K562 (cell line): Measurements from ENCODE around the gene GLIPR2. TPM values are rescaled to one million over a fixed set of nuclear protein-coding genes. Genes with fewer than 3 reads are reported as not detected.

Source experiments
- ATAC-seq: fragments of 200-7000 bp; cut with Tn5 transposase; 3 replicates; pipeline ENCODE4 v1.9.1; 2020; ENCODE audit warnings: moderate library complexity
- BruUV-seq: library from RNA; stranded (reverse); fragments of 400-500 nt; replicated peaks from 2 replicates; lab custom pipeline; 2021; lab: Mats Ljungman, UMichigan
- CTCF ChIA-PET: fragments of 300-600 bp; formaldehyde crosslinking; extraction: SDS; loops from one replicate; lab custom pipeline; 2021; ENCODE audit warnings: low intra/inter-chr PET ratio; lab: Yijun Ruan, JAX
- POLR2A ChIA-PET: fragments of 300-600, 350-650 bp; sonication (Branson Sonifier 250); formaldehyde crosslinking; extraction: SDS; loops from one replicate; lab custom pipeline; 2021; ENCODE audit warnings: antibody characterized with exemption, inconsistent platforms; lab: Yijun Ruan, JAX
- DNase-seq, 4 experiments: peaks; one replicate each; pipeline versions ENCODE4 v3.0.0 to v3.0.0-alpha.2; 2011 to 2018; ENCODE audit warnings: low spot score in 3 of 4, mixed read lengths in 3 of 4; ENCODE audit errors: extremely low read depth in 1 of 4
- FAIRE-seq: peaks from 2 replicates; lab custom pipeline; 2011; peaks lifted over from hg19 to GRCh38; lab: Jason Lieb, UNC
- H2AFZ ChIP-seq: 2 replicates; pipeline ENCODE4 v1.6.0; 2011; ENCODE audit warnings: low read depth, low read length, control low read depth, inconsistent platforms
- H3K27ac ChIP-seq: fragments of 200-600 bp; 3 replicates; pipeline ENCODE4 v1.8.0; 2011; ENCODE audit warnings: low read depth, mild to moderate bottlenecking, control low read depth, inconsistent platforms, low read length, moderate library complexity, mixed read lengths; ENCODE audit errors: extremely low read depth
- H3K27me3 ChIP-seq, 2 experiments: fragments of 300-600 bp in 1 of 2; 2 replicates in 1 of 2; 3 replicates in 1 of 2; pipeline versions ENCODE4 v1.6.0 to v1.8.0; 2011; ENCODE audit warnings: inconsistent platforms in 2 of 2, low read length in 2 of 2, mild to moderate bottlenecking in 1 of 2, mixed read lengths in 1 of 2, moderate library complexity in 1 of 2; ENCODE audit not compliant: control insufficient read depth in 2 of 2, insufficient read depth in 2 of 2
- H3K36me3 ChIP-seq: fragments of 300-600 bp; 3 replicates; pipeline ENCODE4 v1.8.0; 2011; ENCODE audit warnings: mild to moderate bottlenecking, low read length, inconsistent platforms; ENCODE audit not compliant: control insufficient read depth, insufficient read depth
- H3K4me1 ChIP-seq, 2 experiments: fragments of 200-600 bp in 1 of 2; replicated peaks in 1 of 2; 2 replicates in 1 of 2; 3 replicates in 1 of 2; pipeline versions ENCODE4 v1.5.1 to v1.8.0; 2011; ENCODE audit warnings: inconsistent platforms in 2 of 2, low read length in 2 of 2, mild to moderate bottlenecking in 1 of 2, mixed read lengths in 1 of 2, moderate library complexity in 1 of 2; ENCODE audit not compliant: control insufficient read depth in 2 of 2, insufficient read depth in 2 of 2
- H3K4me2 ChIP-seq: 2 replicates; pipeline ENCODE4 v1.6.1; 2011; ENCODE audit warnings: low read length, control low read depth, inconsistent platforms, mixed read lengths; ENCODE audit not compliant: insufficient read depth
- H3K4me3 ChIP-seq: fragments of 200-600 bp; sonication (generic), shearing (Covaris generic); 2 replicates; pipeline ENCODE4 v1.5.1; 2016; ENCODE audit warnings: control low read depth, inconsistent platforms
- H3K79me2 ChIP-seq: fragments of 200-600 bp; 3 replicates; pipeline ENCODE4 v1.8.0; 2011; ENCODE audit warnings: low read length, inconsistent platforms; ENCODE audit not compliant: control insufficient read depth, insufficient read depth
- H3K9ac ChIP-seq, 2 experiments: 2 replicates each; pipeline versions ENCODE4 v1.6.0 to v1.6.1; 2011; ENCODE audit warnings: low read depth in 2 of 2, low read length in 2 of 2, control low read depth in 1 of 2, inconsistent platforms in 1 of 2, mild to moderate bottlenecking in 1 of 2, mixed read lengths in 1 of 2; ENCODE audit not compliant: insufficient read depth in 1 of 2
- H3K9me1 ChIP-seq: one replicate; pipeline ENCODE4 v1.6.0; 2011; ENCODE audit warnings: inconsistent platforms, mild to moderate bottlenecking, low read length, moderate library complexity; ENCODE audit not compliant: control insufficient read depth, insufficient read depth
- H3K9me3 ChIP-seq: replicated peaks from 2 replicates; pipeline ENCODE4 v1.5.1; 2011; ENCODE audit warnings: low read depth, low read length, inconsistent platforms; ENCODE audit not compliant: control insufficient read depth, insufficient read depth
- H4K20me1 ChIP-seq: replicated peaks from 2 replicates; pipeline ENCODE4 v1.6.1; 2011; ENCODE audit warnings: low read length, inconsistent platforms, mixed read lengths; ENCODE audit not compliant: control insufficient read depth, insufficient read depth
- ADNP ChIP-seq: fragments of 200-800 bp; sonication (Bioruptor generic); IDR thresholded peaks from 2 replicates; pipeline ENCODE4 v1.6.1; 2016; ENCODE audit warnings: missing genetic modification characterization, missing compliant biosample characterization
- CSDE1 ChIP-seq, 2 experiments: fragments of 450-650 bp; IDR thresholded peaks; 2 replicates each; pipeline ENCODE4 v1.6.1; 2016; ENCODE audit warnings: mild to moderate bottlenecking in 1 of 2
- JUNB ChIP-seq: fragments of 450-650 bp; formaldehyde crosslinking; conservative IDR thresholded peaks from 2 replicates; pipeline ENCODE4 v1.4.0; 2020; ENCODE audit warnings: mild to moderate bottlenecking
- MEF2D ChIP-seq: conservative IDR thresholded peaks from 2 replicates; pipeline ENCODE4 v1.6.1; 2016; ENCODE audit warnings: low read depth, missing genetic modification characterization, missing compliant biosample characterization
- NFRKB ChIP-seq: fragments of 450-650 bp; IDR thresholded peaks from 2 replicates; pipeline ENCODE4 v1.6.1; 2016; ENCODE audit warnings: low read depth
- ZNF830 ChIP-seq: fragments of 250-450 bp; sonication (Bioruptor Pico); IDR thresholded peaks from 2 replicates; pipeline ENCODE4 v1.5.0; 2021; ENCODE audit warnings: mild to moderate bottlenecking
- WGBS: fragments of 100-300 bp; shearing (Covaris generic); methylation state at CpG from one replicate; pipeline ENCODE4 v1.1.6; 2016; ENCODE audit warnings: low coverage, mixed read lengths; ENCODE audit not compliant: insufficient coverage; ENCODE audit errors: missing lambda C conversion rate; 5-methylcytosine and 5-hydroxymethylcytosine counted together
- in situ Hi-C: fragments of 300-500 bp; cut with MboI; formaldehyde crosslinking; loops from 4 replicates; pipeline ENCODE4 v1.15.0; 2018; ENCODE audit warnings: inconsistent platforms, mixed read lengths
- intact Hi-C: fragments of 100-400 bp; cut with micrococcal nuclease; formaldehyde crosslinking; loops from 2 replicates; pipeline ENCODE4 v1.14.2; 2022
- polyA plus RNA-seq, 8 experiments: library from polyadenylated mRNA; depleted of rRNA in 4 of 8; stranded (reverse) in 5 of 8; unstranded in 3 of 8; fragments of >200 nt; fragmentation: Nextera tagmentation in 2 of 8; fragmentation: Illumina TruSeq in 1 of 8; extraction: Ambion mirVana in 2 of 8; extraction: Trizol in 1 of 8; gene quantifications; 2 replicates each; pipeline versions ENCODE4 v1.2.1 to v1.2.3, GENCODE V29; 2011 to 2014; ENCODE audit warnings: inconsistent platforms in 1 of 8, missing spikeins in 1 of 8
- total RNA-seq, 7 experiments: library from RNA; depleted of rRNA in 6 of 7; stranded (reverse); fragments of >200 nt in 6 of 7; fragmentation: Illumina TruSeq in 2 of 7; extraction: Trizol in 2 of 7; gene quantifications; 2 replicates each; pipeline versions ENCODE4 v1.2.1 to v1.2.3, GENCODE V29; 2011 to 2021; ENCODE audit warnings: low replicate concordance in 1 of 7
- TF ChIP-seq, protein P1 (sequence below): IDR thresholded peaks from 2 replicates; pipeline ENCODE4 v1.6.1; 2011; ENCODE audit warnings: borderline replicate concordance, low read depth, mild to moderate bottlenecking, moderate library complexity, low read length; ENCODE audit not compliant: insufficient read depth, poor library complexity, severe bottlenecking
- TF ChIP-seq, protein P2 (sequence below): fragments of 450-650 bp; IDR thresholded peaks from one replicate; pipeline ENCODE4 v1.6.1; 2018; ENCODE audit warnings: mild to moderate bottlenecking, moderate library complexity; ENCODE audit not compliant: partially characterized antibody
- TF ChIP-seq, protein P3 (sequence below): fragments of 200-800 bp; sonication (Bioruptor generic); IDR thresholded peaks from 2 replicates; pipeline ENCODE4 v1.6.1; 2017; ENCODE audit warnings: missing genetic modification characterization, missing compliant biosample characterization
- TF ChIP-seq, protein P4 (sequence below): fragments of 450-650 bp; formaldehyde crosslinking; IDR thresholded peaks from 2 replicates; pipeline ENCODE4 v1.4.0; 2022; ENCODE audit warnings: missing genetic modification characterization
- TF ChIP-seq, protein P5 (sequence below), 2 experiments: fragments of 200-800 bp in 1 of 2; sonication (Bioruptor generic) in 1 of 2; sonication (generic) in 1 of 2; formaldehyde crosslinking in 1 of 2; IDR thresholded peaks in 1 of 2; conservative IDR thresholded peaks in 1 of 2; 2 replicates each; pipeline versions ENCODE4 v1.5.0 to v1.6.1; 2016 to 2020; ENCODE audit warnings: missing compliant biosample characterization in 1 of 2, missing genetic modification characterization in 1 of 2, missing genetic modification reagents in 1 of 2
- TF ChIP-seq, protein P6 (sequence below): fragments of 450-650 bp; IDR thresholded peaks from 2 replicates; pipeline ENCODE4 v1.6.1; 2017; ENCODE audit warnings: antibody characterized with exemption

GLIPR2 gene
- total and polyA plus RNA-seq, 9 of the 15 experiments (the other 6 are each of a cell fraction or from before 2014, with no cell fraction given): 1.4 to 8.8 (median 2.9) TPM

DNA sequence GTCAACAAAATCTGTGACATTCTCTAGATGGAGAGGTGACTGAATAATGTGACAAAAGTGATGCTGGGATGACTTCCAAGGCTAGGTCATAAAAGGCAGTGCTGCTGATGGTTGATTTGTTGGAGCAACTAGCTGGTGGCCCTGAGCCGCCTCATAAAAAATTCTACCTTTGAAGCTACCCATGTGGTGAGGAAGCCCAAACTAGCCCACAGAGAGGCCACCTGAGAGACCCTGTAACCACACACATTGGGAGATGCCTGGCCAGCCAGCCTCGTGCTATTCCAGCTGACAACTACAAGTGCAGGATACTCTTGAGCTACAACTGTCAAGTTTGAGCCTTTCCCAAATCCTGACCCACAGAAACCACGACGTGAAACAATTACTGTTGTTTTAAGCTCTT is 76.9 kb downstream of the GLIPR2 start:
- peaks cover 7% of the 10 kb centered on the region for H4K20me1 ChIP-seq
- no peak for FAIRE-seq
- H3K9me1 ChIP-seq: no peaks in the 10 kb centered on the region
- POLR2A ChIA-PET: interaction anchor here (0.9 to 1.6 kb wide), 4 partner anchors 12 to 45 kb away, joined by 3 to 7 read pairs (median 4); partner anchors contain the start of gene GNE
- 81% methylated on average over 4 of the region's 4 CpGs for WGBS
- no peaks in the 10 kb centered on the region for H3K9me3 ChIP-seq
- no peak overlapping the region for H3K4me2 ChIP-seq
- H3K79me2 ChIP-seq: peaks cover 20% of the 10 kb centered on the region
- CTCF ChIA-PET: no interaction called here
- H3K9ac ChIP-seq: no peak overlapping the region
- H3K4me3 ChIP-seq: no peak overlapping the region
- intact Hi-C loops (no loop called here), in situ Hi-C loops (no loop called here)
- DNase-seq: no peak
- peaks cover 85% of the 10 kb centered on the region for H3K36me3 ChIP-seq
- no peak overlapping the region for H2AFZ ChIP-seq
- no peak overlapping the region for H3K27ac ChIP-seq
- no peaks in the 10 kb centered on the region for H3K27me3 ChIP-seq
- no TSS peak for BruUV-seq
- no peak for ATAC-seq
- peaks cover 11 to 22% of the 10 kb centered on the region in 2 experiments for H3K4me1 ChIP-seq
- TF ChIP-seq, protein P1, sequence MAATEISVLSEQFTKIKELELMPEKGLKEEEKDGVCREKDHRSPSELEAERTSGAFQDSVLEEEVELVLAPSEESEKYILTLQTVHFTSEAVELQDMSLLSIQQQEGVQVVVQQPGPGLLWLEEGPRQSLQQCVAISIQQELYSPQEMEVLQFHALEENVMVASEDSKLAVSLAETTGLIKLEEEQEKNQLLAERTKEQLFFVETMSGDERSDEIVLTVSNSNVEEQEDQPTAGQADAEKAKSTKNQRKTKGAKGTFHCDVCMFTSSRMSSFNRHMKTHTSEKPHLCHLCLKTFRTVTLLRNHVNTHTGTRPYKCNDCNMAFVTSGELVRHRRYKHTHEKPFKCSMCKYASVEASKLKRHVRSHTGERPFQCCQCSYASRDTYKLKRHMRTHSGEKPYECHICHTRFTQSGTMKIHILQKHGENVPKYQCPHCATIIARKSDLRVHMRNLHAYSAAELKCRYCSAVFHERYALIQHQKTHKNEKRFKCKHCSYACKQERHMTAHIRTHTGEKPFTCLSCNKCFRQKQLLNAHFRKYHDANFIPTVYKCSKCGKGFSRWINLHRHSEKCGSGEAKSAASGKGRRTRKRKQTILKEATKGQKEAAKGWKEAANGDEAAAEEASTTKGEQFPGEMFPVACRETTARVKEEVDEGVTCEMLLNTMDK: no peak
- TF ChIP-seq, protein P2, sequence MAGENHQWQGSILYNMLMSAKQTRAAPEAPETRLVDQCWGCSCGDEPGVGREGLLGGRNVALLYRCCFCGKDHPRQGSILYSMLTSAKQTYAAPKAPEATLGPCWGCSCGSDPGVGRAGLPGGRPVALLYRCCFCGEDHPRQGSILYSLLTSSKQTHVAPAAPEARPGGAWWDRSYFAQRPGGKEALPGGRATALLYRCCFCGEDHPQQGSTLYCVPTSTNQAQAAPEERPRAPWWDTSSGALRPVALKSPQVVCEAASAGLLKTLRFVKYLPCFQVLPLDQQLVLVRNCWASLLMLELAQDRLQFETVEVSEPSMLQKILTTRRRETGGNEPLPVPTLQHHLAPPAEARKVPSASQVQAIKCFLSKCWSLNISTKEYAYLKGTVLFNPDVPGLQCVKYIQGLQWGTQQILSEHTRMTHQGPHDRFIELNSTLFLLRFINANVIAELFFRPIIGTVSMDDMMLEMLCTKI: no peak
- TF ChIP-seq MEF2D (tag): no peak
- TF ChIP-seq, protein P3, sequence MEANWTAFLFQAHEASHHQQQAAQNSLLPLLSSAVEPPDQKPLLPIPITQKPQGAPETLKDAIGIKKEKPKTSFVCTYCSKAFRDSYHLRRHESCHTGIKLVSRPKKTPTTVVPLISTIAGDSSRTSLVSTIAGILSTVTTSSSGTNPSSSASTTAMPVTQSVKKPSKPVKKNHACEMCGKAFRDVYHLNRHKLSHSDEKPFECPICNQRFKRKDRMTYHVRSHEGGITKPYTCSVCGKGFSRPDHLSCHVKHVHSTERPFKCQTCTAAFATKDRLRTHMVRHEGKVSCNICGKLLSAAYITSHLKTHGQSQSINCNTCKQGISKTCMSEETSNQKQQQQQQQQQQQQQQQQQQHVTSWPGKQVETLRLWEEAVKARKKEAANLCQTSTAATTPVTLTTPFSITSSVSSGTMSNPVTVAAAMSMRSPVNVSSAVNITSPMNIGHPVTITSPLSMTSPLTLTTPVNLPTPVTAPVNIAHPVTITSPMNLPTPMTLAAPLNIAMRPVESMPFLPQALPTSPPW: no peak
- TF ChIP-seq CSDE1 (IDR thresholded peaks at IDR 0.05): no peak
- TF ChIP-seq, protein P4, sequence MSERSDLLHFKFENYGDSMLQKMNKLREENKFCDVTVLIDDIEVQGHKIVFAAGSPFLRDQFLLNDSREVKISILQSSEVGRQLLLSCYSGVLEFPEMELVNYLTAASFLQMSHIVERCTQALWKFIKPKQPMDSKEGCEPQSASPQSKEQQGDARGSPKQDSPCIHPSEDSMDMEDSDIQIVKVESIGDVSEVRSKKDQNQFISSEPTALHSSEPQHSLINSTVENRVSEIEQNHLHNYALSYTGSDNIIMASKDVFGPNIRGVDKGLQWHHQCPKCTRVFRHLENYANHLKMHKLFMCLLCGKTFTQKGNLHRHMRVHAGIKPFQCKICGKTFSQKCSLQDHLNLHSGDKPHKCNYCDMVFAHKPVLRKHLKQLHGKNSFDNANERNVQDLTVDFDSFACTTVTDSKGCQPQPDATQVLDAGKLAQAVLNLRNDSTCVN: no peak
- TF ChIP-seq NFRKB: no peak
- no peak for TF ChIP-seq ADNP (tag)
- TF ChIP-seq, protein P5, sequence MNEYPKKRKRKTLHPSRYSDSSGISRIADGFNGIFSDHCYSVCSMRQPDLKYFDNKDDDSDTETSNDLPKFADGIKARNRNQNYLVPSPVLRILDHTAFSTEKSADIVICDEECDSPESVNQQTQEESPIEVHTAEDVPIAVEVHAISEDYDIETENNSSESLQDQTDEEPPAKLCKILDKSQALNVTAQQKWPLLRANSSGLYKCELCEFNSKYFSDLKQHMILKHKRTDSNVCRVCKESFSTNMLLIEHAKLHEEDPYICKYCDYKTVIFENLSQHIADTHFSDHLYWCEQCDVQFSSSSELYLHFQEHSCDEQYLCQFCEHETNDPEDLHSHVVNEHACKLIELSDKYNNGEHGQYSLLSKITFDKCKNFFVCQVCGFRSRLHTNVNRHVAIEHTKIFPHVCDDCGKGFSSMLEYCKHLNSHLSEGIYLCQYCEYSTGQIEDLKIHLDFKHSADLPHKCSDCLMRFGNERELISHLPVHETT (CRISPR knock-in tag; conservative IDR thresholded peaks at IDR 0.05 in 1 of 2, IDR thresholded peaks at IDR 0.05 in 1 of 2): no peak
- TF ChIP-seq, protein P6, sequence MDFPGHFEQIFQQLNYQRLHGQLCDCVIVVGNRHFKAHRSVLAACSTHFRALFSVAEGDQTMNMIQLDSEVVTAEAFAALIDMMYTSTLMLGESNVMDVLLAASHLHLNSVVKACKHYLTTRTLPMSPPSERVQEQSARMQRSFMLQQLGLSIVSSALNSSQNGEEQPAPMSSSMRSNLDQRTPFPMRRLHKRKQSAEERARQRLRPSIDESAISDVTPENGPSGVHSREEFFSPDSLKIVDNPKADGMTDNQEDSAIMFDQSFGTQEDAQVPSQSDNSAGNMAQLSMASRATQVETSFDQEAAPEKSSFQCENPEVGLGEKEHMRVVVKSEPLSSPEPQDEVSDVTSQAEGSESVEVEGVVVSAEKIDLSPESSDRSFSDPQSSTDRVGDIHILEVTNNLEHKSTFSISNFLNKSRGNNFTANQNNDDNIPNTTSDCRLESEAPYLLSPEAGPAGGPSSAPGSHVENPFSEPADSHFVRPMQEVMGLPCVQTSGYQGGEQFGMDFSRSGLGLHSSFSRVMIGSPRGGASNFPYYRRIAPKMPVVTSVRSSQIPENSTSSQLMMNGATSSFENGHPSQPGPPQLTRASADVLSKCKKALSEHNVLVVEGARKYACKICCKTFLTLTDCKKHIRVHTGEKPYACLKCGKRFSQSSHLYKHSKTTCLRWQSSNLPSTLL: no peak
- no peak for TF ChIP-seq ZNF830 (CRISPR knock-in tag)
- TF ChIP-seq JUNB (CRISPR knock-in tag): no peak
